HL-60 (cell line): ENCODE results near the gene NUP35.

Source experiments
- CTCF ChIP-seq: IDR thresholded peaks from one replicate; pipeline ENCODE4 v1.5.1; 2011; ENCODE audit warnings: low read length, control low read depth, inconsistent platforms; ENCODE audit not compliant: insufficient read depth
- POLR2AphosphoS5 ChIP-seq: IDR thresholded peaks from 2 replicates; pipeline ENCODE4 v1.6.1; 2012; ENCODE audit warnings: low read depth
- SPI1 ChIP-seq: IDR thresholded peaks from 2 replicates; pipeline ENCODE4 v1.6.1; 2012; ENCODE audit warnings: low read depth, mild to moderate bottlenecking, borderline replicate concordance

- TF ChIP-seq POLR2AphosphoS5 (no peak), CTCF (no peak), SPI1 (no peak)
Observed at GRCh38 chr2:183207110-183207509, 82.9 kb downstream of the NUP35 start.
